ENCODE data around the gene ZNF462.

DNA sequence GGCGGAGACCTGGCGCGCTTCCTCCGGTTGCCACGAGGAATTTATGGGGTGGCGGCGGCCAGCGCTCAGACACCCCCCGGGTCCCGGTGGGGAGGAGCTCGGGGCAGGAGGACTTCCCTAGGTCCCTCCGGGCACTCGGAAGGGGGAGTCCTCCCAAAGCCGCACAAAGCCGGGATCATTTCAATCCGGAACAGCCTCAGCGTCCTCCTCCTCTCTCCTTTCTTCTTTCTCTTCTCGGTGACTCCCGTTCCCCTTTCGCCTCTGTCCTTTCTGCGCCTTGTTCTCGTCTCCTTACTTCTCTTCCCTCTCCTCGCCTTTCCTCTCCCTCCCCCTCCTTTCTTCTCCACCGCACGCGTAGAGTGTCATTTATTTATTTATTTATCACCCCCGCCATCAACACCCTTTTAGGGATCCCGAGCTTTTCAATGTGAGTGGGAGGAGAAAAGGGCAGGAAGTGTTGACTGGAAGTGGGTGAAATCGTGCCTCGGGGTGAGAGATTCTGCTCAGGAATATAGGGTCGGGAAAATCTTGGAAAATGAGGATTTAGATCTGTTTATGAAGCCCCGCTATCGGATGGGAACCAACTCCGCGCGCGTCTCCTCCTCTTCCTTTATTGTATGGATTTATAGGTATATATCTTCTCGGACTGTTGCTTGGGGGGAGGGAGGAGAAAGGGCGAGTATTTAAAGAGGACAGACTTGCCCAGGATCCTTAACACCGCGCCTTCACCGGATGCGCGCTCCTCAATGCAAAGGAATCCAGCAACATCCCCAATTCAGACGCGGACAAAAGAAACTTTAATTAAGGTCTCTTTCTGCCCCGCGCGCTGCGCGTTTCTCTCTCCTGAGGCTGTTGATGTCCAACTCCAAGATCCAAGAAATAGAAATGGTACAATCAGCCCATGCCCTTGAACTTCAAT, 2.0 kb upstream of the ZNF462 start:
- TF ChIP-seq SUZ12 (IDR thresholded peaks at IDR 0.05; ENCODE audit: extremely low read depth, insufficient read depth, insufficient read length) (no peak), YY1 (IDR thresholded peaks at IDR 0.05; ENCODE audit: insufficient read depth, insufficient read length) (no peak)
